SK-N-SH (cell line): ENCODE results near the gene SHLD1. TPM values are rescaled to one million over a fixed set of nuclear protein-coding genes. Genes with fewer than 3 reads are reported as not detected.

Experiments
- CTCF ChIA-PET: fragments of 300-600, 350-600 bp; formaldehyde crosslinking; extraction: SDS; loops from one replicate; lab custom pipeline; 2021; lab: Yijun Ruan, JAX
- POLR2A ChIA-PET: fragments of 350-600 bp; sonication (Branson Sonifier 250); formaldehyde crosslinking; extraction: SDS; loops from one replicate; lab custom pipeline; 2020; ENCODE audit warnings: antibody characterized with exemption, inconsistent platforms; lab: Yijun Ruan, JAX
- DNase-seq: peaks from one replicate; pipeline ENCODE4 v3.0.0; 2012
- H2AFZ ChIP-seq: fragments of 200-600 bp; sonication (generic); 2 replicates; pipeline ENCODE4 v1.8.1; 2016; ENCODE audit warnings: antibody characterized with exemption, mild to moderate bottlenecking, low read depth
- H3F3A ChIP-seq: fragments of 200-600 bp; sonication (generic); replicated peaks from 2 replicates; pipeline ENCODE3; 2016; ENCODE audit warnings: antibody characterized with exemption, mild to moderate bottlenecking; ENCODE audit not compliant: insufficient read depth
- H3K27ac ChIP-seq, 2 experiments: fragments of 200-500 bp in 1 of 2; fragments of 200-600 bp in 1 of 2; sonication (Bioruptor generic) in 1 of 2; sonication (generic), shearing (Covaris generic) in 1 of 2; 2 replicates each; pipeline versions ENCODE4 v1.5.1 to v1.6.1; 2014 to 2016; ENCODE audit warnings: low read depth in 2 of 2, inconsistent platforms in 1 of 2, low read length in 1 of 2, mild to moderate bottlenecking in 1 of 2, mixed read lengths in 1 of 2
- H3K27me3 ChIP-seq: fragments of 200-600 bp; sonication (generic), shearing (Covaris generic); 2 replicates; pipeline ENCODE4 v1.6.1; 2016; ENCODE audit warnings: mixed run types; ENCODE audit not compliant: insufficient read depth
- H3K36me3 ChIP-seq, 2 experiments: fragments of 200-500 bp in 1 of 2; fragments of 200-600 bp in 1 of 2; sonication (Bioruptor generic) in 1 of 2; sonication (generic) in 1 of 2; replicated peaks in 1 of 2; 2 replicates each; pipeline versions ENCODE3 to v1.5.1; 2014 to 2016; ENCODE audit warnings: low read length in 1 of 2, mild to moderate bottlenecking in 1 of 2; ENCODE audit not compliant: insufficient read depth in 2 of 2, control insufficient read depth in 1 of 2
- H3K4me1 ChIP-seq, 2 experiments: fragments of 200-500 bp in 1 of 2; fragments of 200-600 bp in 1 of 2; sonication (Bioruptor generic) in 1 of 2; sonication (generic), shearing (Covaris generic) in 1 of 2; 2 replicates each; pipeline versions ENCODE4 v1.5.1 to v1.6.1; 2014 to 2016; ENCODE audit warnings: low read depth in 1 of 2, low read length in 1 of 2, mixed run types in 1 of 2; ENCODE audit not compliant: insufficient read depth in 2 of 2, control insufficient read depth in 1 of 2
- H3K4me2 ChIP-seq: fragments of 200-600 bp; sonication (generic), shearing (Covaris generic); 2 replicates; pipeline ENCODE4 v1.6.1; 2017; ENCODE audit warnings: mixed run types
- H3K4me3 ChIP-seq, 2 experiments: fragments of 200-500 bp in 1 of 2; fragments of 200-600 bp in 1 of 2; sonication (Bioruptor generic) in 1 of 2; sonication (generic), shearing (Covaris generic) in 1 of 2; 2 replicates each; pipeline versions ENCODE4 v1.5.1 to v1.8.1; 2014 to 2016; ENCODE audit warnings: low read depth in 2 of 2, inconsistent platforms in 1 of 2, low read length in 1 of 2, mild to moderate bottlenecking in 1 of 2, mixed read lengths in 1 of 2, moderate library complexity in 1 of 2
- H3K79me2 ChIP-seq: fragments of 200-600 bp; sonication (generic); 2 replicates; pipeline ENCODE4 v1.8.1; 2017; ENCODE audit warnings: mild to moderate bottlenecking; ENCODE audit not compliant: insufficient read depth
- H3K9ac ChIP-seq: fragments of 200-600 bp; sonication (generic); 2 replicates; pipeline ENCODE4 v1.6.1; 2017; ENCODE audit warnings: mixed run types
- H3K9me2 ChIP-seq: fragments of 200-600 bp; sonication (generic); 2 replicates; pipeline ENCODE4 v1.6.1; 2017; ENCODE audit warnings: mixed run types
- H3K9me3 ChIP-seq: fragments of 200-600 bp; sonication (generic); 2 replicates; pipeline ENCODE4 v1.6.1; 2017; ENCODE audit warnings: mixed run types, mild to moderate bottlenecking, moderate library complexity
- H4K20me1 ChIP-seq: fragments of 200-600 bp; sonication (generic); 2 replicates; pipeline ENCODE4 v1.6.1; 2017; ENCODE audit warnings: mild to moderate bottlenecking, mixed run types; ENCODE audit not compliant: insufficient read depth
- CHD2 ChIP-seq: fragments of 150-350 bp; IDR thresholded peaks from 2 replicates; pipeline ENCODE4 v1.6.1; 2018; ENCODE audit warnings: low read length; ENCODE audit not compliant: partially characterized antibody
- FOXJ3 ChIP-seq: sonication (generic); formaldehyde crosslinking; IDR thresholded peaks from 2 replicates; pipeline ENCODE4 v1.5.1; 2020; ENCODE audit warnings: mild to moderate bottlenecking, missing genetic modification reagents
- JUND ChIP-seq: IDR thresholded peaks from 2 replicates; pipeline ENCODE4 v1.4.0; 2012
- MXI1 ChIP-seq: IDR thresholded peaks from 2 replicates; pipeline ENCODE4 v1.6.1; 2012; ENCODE audit warnings: mild to moderate bottlenecking, low read depth, low read length, improper control_type of control experiment
- NFIC ChIP-seq: IDR thresholded peaks from 2 replicates; pipeline ENCODE4 v1.4.0; 2012; ENCODE audit warnings: borderline replicate concordance
- POLR2AphosphoS5 ChIP-seq: IDR thresholded peaks from 2 replicates; pipeline ENCODE4 v1.6.1; 2012; ENCODE audit warnings: low read depth, low read length
- RAD21 ChIP-seq: IDR thresholded peaks from 2 replicates; pipeline ENCODE4 v1.6.1; 2012; ENCODE audit warnings: mild to moderate bottlenecking, low read length
- REST ChIP-seq: IDR thresholded peaks from 2 replicates; pipeline ENCODE4 v1.6.1; 2012; ENCODE audit warnings: mild to moderate bottlenecking, low read depth, low read length, moderate library complexity
- RXRA ChIP-seq: IDR thresholded peaks from 2 replicates; pipeline ENCODE4 v1.4.0; 2012; ENCODE audit warnings: low read depth, mild to moderate bottlenecking, borderline replicate concordance
- SIN3A ChIP-seq: IDR thresholded peaks from 2 replicates; pipeline ENCODE4 v1.6.1; 2012; ENCODE audit warnings: low read depth, mild to moderate bottlenecking, low read length, moderate library complexity, borderline replicate concordance
- SMC3 ChIP-seq: IDR thresholded peaks from 2 replicates; pipeline ENCODE4 v1.6.1; 2012; ENCODE audit warnings: low read depth, low read length, improper control_type of control experiment
- TAF1 ChIP-seq: IDR thresholded peaks from 2 replicates; pipeline ENCODE4 v1.6.1; 2012; ENCODE audit warnings: low read depth, mild to moderate bottlenecking, low read length, moderate library complexity, borderline replicate concordance
- ZBTB33 ChIP-seq: IDR thresholded peaks from 2 replicates; pipeline ENCODE4 v1.4.0; 2012; ENCODE audit warnings: low read depth, borderline replicate concordance
- WGBS: methylation state at CpG from one replicate; pipeline ENCODE4 v1.1.6; 2017; ENCODE audit warnings: low lambda C conversion rate; 5-methylcytosine and 5-hydroxymethylcytosine counted together
- polyA plus RNA-seq, 3 experiments: library from polyadenylated mRNA; depleted of rRNA; stranded (reverse); fragments of >200 nt; gene quantifications; 2 replicates each; pipeline ENCODE4 v1.2.3, GENCODE V29; 2012

The SHLD1 gene
- polyA plus RNA-seq, 1 of the 3 experiments (the other 2 are of a cell fraction): 4.5 TPM

GRCh38 chr20:5714261-5715041, 35.8 kb upstream of the SHLD1 start:
- DNase-seq: no peak
- CTCF ChIA-PET: interaction anchor here (1.2 kb wide), 1 partner anchor 73 kb away, joined by 4 read pairs; no protein-coding TSS in a partner anchor
- no peaks in the 10 kb centered on the region for H3K9me2 ChIP-seq
- H4K20me1 ChIP-seq: no peaks in the 10 kb centered on the region
- H3F3A ChIP-seq: no peaks in the 10 kb centered on the region
- H3K79me2 ChIP-seq: no peaks in the 10 kb centered on the region
- 28% methylated on average over 4 of the region's 4 CpGs for WGBS
- H3K9ac ChIP-seq: no peak overlapping the region
- H3K4me1 ChIP-seq: no peaks in the 10 kb centered on the region
- no peak for TF ChIP-seq RXRA
- TF ChIP-seq SMC3: no peak
- no peak for TF ChIP-seq FOXJ3 (CRISPR knock-in tag)
- TF ChIP-seq TAF1: no peak
- TF ChIP-seq RAD21: no peak
- no peak for TF ChIP-seq NFIC
- no peak for TF ChIP-seq REST
- TF ChIP-seq ZBTB33: no peak
- TF ChIP-seq SIN3A: no peak
- no peak for TF ChIP-seq POLR2AphosphoS5
- no peak for TF ChIP-seq MXI1
- no peak for TF ChIP-seq JUND
- TF ChIP-seq CHD2: no peak
- TF ChIP-seq, all 33 proteins: peak for 0
- Histone ChIP-seq H3K9me3 (no peaks in the 10 kb centered on the region), H3K36me3 (no peaks in the 10 kb centered on the region), H2AFZ (no peak overlapping the region), H3K27ac (no peak overlapping the region), H3K4me3 (no peak overlapping the region), H3K27me3 (no peaks in the 10 kb centered on the region; the same call in 1 of the 2 replicates), H3K4me2 (no peak overlapping the region)
- POLR2A ChIA-PET: no interaction called here
